Measurements from ENCODE around the gene SLC7A5.

SLC7A5 gene

GRCh38 chr16:87821376-87822107, 47.8 kb downstream of the SLC7A5 start:
- TF ChIP-seq SIN3A (IDR thresholded peaks at IDR 0.05; ENCODE audit: borderline replicate concordance, insufficient read depth, low read length) (no peak), FOXP2 (optimal IDR thresholded peaks at IDR 0.05; ENCODE audit: borderline replicate concordance, extremely low read depth, extremely low read length, insufficient read depth) (no peak), TAF1 (IDR thresholded peaks at IDR 0.05; ENCODE audit: borderline replicate concordance, insufficient read depth, low read length) (no peak), REST (IDR thresholded peaks at IDR 0.05; ENCODE audit: insufficient read depth in 1 of 2, low read depth in 2 of 2, low read length in 2 of 2) (no peak), POLR2AphosphoS5 (IDR thresholded peaks at IDR 0.05; ENCODE audit: low read depth, low read length) (no peak)

GRCh38 chr16:87819983-87820382, 49.3 kb downstream of the SLC7A5 start:
- no peak for TF ChIP-seq POLR2AphosphoS5 (IDR thresholded peaks at IDR 0.05; ENCODE audit: low read depth, low read length)

GRCh38 chr16:87819282-87819681, 50.0 kb downstream of the SLC7A5 start:
- TF ChIP-seq POLR2AphosphoS5 (IDR thresholded peaks at IDR 0.05; ENCODE audit: low read depth, low read length) (no peak), REST (IDR thresholded peaks at IDR 0.05; ENCODE audit: insufficient read depth in 1 of 2, low read depth in 2 of 2, low read length in 2 of 2) (no peak), FOXP2 (optimal IDR thresholded peaks at IDR 0.05; ENCODE audit: borderline replicate concordance, extremely low read depth, extremely low read length, insufficient read depth) (no peak), SIN3A (IDR thresholded peaks at IDR 0.05; ENCODE audit: borderline replicate concordance, insufficient read depth, low read length) (no peak), TAF1 (IDR thresholded peaks at IDR 0.05; ENCODE audit: borderline replicate concordance, insufficient read depth, low read length) (no peak)

- TF ChIP-seq FOXP2 (optimal IDR thresholded peaks at IDR 0.05; ENCODE audit: borderline replicate concordance, extremely low read depth, extremely low read length, insufficient read depth) (no peak), SIN3A (IDR thresholded peaks at IDR 0.05; ENCODE audit: borderline replicate concordance, insufficient read depth, low read length) (no peak), REST (IDR thresholded peaks at IDR 0.05; ENCODE audit: insufficient read depth in 1 of 2, low read depth in 2 of 2, low read length in 2 of 2) (no peak), POLR2AphosphoS5 (IDR thresholded peaks at IDR 0.05; ENCODE audit: low read depth, low read length) (no peak)
Observed at GRCh38 chr16:87818533-87819161, 50.7 kb downstream of the SLC7A5 start.

GRCh38 chr16:87817910-87818309, 51.4 kb downstream of the SLC7A5 start:
- TF ChIP-seq REST (IDR thresholded peaks at IDR 0.05; ENCODE audit: insufficient read depth in 1 of 2, low read depth in 2 of 2, low read length in 2 of 2) (no peak), TAF1 (IDR thresholded peaks at IDR 0.05; ENCODE audit: borderline replicate concordance, insufficient read depth, low read length) (no peak), SIN3A (IDR thresholded peaks at IDR 0.05; ENCODE audit: borderline replicate concordance, insufficient read depth, low read length) (no peak), FOXP2 (optimal IDR thresholded peaks at IDR 0.05; ENCODE audit: borderline replicate concordance, extremely low read depth, extremely low read length, insufficient read depth) (no peak), POLR2AphosphoS5 (IDR thresholded peaks at IDR 0.05; ENCODE audit: low read depth, low read length) (no peak)

Data from PFSK-1 (cell line).